Stimulated activated CD4-positive, alpha-beta T cell treated with anti-CD3 and anti-CD28 coated beads, TNF-alpha, amount 100 ng/mL, for 24 hours (primary cell): ENCODE data around the gene METTL16.
A peak's percentile ranks its signal among the peaks of the same experiment; 100 is the strongest.
"Not testable (repeated sequence)": the region's sequence is repeated elsewhere in the genome, so short reads cannot be mapped to it uniquely, and the experiment has no call there.

ENCODE experiments used
- DNase-seq, 3 experiments: peaks; one replicate each; pipeline ENCODE4 v3.0.0-alpha.2; 2020; ENCODE audit warnings: low read depth in 3 of 3

METTL16 gene, protein sequence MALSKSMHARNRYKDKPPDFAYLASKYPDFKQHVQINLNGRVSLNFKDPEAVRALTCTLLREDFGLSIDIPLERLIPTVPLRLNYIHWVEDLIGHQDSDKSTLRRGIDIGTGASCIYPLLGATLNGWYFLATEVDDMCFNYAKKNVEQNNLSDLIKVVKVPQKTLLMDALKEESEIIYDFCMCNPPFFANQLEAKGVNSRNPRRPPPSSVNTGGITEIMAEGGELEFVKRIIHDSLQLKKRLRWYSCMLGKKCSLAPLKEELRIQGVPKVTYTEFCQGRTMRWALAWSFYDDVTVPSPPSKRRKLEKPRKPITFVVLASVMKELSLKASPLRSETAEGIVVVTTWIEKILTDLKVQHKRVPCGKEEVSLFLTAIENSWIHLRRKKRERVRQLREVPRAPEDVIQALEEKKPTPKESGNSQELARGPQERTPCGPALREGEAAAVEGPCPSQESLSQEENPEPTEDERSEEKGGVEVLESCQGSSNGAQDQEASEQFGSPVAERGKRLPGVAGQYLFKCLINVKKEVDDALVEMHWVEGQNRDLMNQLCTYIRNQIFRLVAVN

GRCh38 chr17:2511462-2512369 lies at the start of gene METTL16:
METTL16 (minus strand) TSS chr17:2511888; CDS start chr17:2502331, 9,557 bp downstream.
- DNase-seq = peak; percentile 95 to 99 (median 99)

- DNase-seq = no peak
Observed at GRCh38 chr17:2560658-2561057, 49.0 kb upstream of the METTL16 start.

DNA sequence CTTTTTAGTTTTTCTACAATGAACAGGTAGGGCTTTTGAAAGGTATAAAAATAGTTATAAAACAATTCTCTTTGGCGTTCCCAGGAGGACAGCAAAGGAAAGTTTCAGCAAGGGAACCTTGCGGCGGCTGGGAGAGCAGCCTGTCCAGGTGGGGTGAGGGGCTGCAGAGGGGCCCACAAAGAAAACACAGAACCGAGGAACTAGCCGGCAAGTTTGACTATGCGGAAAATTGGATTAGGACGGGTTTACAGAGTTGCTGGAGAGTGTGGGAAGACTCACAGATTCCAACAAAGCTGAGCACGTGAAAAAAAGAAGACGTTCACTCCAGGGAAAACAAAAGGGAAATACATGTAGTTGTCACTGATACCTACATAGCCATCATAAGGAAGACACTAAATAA lies 40.2 kb upstream of the METTL16 start:
- no peak for DNase-seq

GRCh38 chr17:2551493-2551892 lies 39.8 kb upstream of the METTL16 start:
- DNase-seq = no peak

GRCh38 chr17:2549392-2550211 lies 37.9 kb upstream of the METTL16 start:
- no peak for DNase-seq

GRCh38 chr17:2548026-2548425 lies 36.3 kb upstream of the METTL16 start:
- DNase-seq = not testable (repeated sequence)

- no peak for DNase-seq
Observed at GRCh38 chr17:2547176-2547575, 35.5 kb upstream of the METTL16 start.

- DNase-seq = no peak
Observed at GRCh38 chr17:2545393-2545792, 33.7 kb upstream of the METTL16 start.

DNA sequence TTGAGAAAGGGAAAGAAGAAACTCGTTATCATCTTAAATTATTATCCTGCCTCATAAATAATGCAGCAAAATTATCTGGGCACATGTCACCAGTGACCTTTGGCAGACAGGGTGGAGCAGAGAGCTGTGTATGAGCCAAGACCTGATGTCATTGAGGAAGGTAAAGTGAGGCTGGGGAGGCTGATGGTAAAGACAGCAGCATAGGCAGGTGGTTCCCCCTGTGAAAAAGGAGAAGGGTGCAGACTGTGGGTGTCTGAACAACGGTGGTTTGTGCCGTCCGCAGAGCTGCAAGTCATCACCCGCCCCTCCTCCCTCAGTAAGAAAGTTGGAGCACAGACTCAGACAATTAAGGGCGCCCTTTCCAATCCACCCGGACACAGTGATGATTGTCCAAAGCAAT lies 30.8 kb upstream of the METTL16 start:
- DNase-seq = no peak

DNA sequence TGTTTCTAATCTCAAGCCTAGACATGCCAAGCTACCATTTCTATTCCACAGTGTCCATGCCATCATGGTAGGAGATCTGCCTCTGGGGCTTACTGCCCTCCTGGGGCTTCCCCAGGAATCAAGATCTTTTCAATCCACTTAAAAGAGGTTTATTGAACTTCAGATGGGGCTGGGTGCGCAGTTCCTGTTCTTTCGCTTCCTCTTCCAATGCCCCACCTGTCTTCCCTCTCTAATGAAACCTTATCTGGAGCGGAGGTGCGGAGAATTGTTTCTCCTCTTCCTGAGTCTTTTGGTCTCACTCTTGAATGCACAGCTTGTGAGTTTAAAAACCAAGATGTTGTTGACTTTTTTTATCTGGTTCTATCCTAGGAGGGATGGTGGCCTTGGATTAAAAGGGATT lies 30.4 kb upstream of the METTL16 start:
- DNase-seq = no peak

- DNase-seq = not testable (repeated sequence)
Observed at GRCh38 chr17:2537579-2537978, 25.9 kb upstream of the METTL16 start.

DNA sequence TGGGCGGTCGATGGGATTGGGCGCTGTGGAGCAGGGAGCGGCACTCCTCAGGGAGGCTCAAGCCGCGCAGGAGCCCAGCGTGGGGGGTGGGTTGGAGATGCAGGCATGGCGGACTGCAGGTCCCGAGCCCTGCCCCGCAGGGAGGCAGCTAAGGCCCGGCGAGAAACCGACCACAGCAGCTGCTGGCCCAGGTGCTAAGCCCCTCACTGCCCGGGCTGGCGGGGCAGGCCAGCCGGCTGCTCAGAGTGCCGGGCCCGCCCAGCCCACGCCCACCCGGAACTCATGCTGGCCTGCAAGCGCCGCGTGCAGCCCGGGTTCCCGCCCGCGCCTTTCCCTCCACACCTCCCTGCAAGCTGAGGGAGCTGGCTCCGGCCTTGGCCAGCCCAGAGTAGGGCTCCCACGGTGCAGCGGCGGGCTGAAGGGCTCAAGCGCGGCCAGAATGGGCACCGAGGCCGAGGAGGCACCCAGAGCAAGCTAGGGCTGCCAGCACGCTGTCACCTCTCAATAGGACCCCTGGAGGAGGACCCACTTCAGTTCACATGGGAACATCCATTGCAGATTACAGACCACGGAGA lies 20.5 kb upstream of the METTL16 start:
- DNase-seq = no peak

GRCh38 chr17:2531243-2531954 lies 19.7 kb upstream of the METTL16 start:
- not testable (repeated sequence) for DNase-seq

GRCh38 chr17:2521775-2522410 lies 10.2 kb upstream of the METTL16 start:
- not testable (repeated sequence) for DNase-seq

DNA sequence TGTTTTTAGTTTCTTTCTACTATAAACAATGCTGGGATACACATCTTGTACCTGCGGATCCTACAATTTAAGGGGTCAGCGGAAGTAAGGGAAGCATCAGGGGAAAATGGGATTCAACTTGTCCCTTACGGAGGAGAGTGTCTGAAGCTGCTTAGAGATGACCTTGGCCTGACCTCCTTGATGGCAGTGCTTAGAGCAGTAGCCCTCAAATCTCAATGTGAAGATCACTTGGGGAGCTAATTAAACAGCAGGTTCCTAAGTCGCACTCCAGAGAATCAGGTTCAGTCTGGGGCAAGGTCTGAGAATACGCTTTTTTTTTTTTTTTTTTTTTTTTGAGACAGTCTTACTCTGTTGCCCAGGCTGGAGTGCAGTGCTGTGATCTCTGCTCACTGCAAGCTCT lies 9.6 kb upstream of the METTL16 start:
- no peak for DNase-seq

- no peak for DNase-seq
Observed at GRCh38 chr17:2517539-2517938, 5.9 kb upstream of the METTL16 start.

- no peak for DNase-seq
Observed at GRCh38 chr17:2511138-2511461, 588 bp downstream of the METTL16 start.

DNA sequence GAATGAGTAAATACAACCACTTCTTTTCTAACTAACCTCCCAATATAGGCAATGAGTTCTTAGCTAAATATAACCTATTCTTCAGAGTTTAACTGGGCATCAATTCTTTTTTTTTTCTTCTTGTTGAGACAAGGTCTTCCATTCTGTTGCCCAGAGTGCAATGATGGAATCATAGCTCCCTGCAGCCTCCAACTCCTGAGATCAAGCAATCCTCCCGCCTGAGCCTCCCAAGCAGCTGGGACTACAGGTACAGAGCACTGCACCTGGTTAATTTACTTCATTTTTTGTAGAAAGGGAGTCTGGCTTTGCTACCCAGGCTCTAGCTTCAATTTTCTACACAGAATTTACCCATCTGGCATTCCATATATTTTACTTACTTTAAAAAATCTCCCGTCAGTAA lies 1.1 kb downstream of the METTL16 start:
- DNase-seq = no peak

DNA sequence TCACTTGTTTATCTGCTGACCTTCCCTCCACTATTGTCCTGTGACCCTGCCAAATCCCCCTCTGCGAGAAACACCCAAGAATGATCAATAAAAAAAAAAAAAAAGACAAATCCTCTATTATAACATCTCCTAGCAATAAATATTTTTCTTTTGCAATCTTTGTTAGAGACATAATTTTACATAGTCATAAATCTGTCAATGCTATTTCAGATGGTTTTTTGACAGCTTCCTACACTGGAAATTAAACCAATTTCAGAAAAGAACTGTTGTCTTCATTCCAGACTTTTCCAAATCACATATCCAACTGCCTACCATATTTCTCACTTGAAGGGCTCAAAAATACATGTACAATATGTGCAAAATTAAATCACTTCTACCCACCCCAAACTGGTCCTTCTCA lies 3.7 kb downstream of the METTL16 start:
- no peak for DNase-seq

DNA sequence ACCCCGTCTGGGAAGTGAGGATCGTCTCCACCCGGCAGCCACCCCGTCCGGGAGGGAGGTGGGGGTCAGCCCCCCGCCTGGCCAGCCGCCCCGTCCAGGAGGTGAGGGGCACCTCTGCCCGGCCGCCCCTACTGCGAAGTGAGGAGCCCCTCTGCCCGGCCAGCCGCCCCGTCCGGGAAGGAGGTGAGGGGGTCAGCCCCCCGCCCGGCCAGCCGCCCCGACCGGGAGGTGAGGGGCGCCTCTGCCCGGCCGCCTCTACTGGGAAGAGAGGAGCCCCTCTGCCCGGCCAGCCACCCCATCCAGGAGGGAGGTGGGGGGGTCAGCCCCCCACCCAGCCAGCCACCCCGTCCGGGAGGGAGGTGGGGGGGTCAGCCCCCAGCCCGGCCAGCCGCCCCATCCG lies 4.7 kb downstream of the METTL16 start:
- DNase-seq = not testable (repeated sequence)
